Measurements from ENCODE around the gene CLGN. TPM values are rescaled to one million over a fixed set of nuclear protein-coding genes. Genes with fewer than 3 reads are reported as not detected.

Gene CLGN
- polyA plus RNA-seq, 3 donors = 0.04 to 0.54 (median 0.10) TPM

GRCh38 chr4:140469791-140470733 lies 42.6 kb upstream of the CLGN start:
- Mint-ChIP-seq H3K9me3 (peaks cover 0 to 3% (median 2%) of the 10 kb centered on the region in 7 donors), H3K27me3 (ENCODE audit: low read depth in 3 of 3) (peaks cover 3 to 5% (median 3%) of the 10 kb centered on the region in 3 donors), H3K4me1 (peaks cover 11% of the 10 kb centered on the region), H3K27ac (no peak overlapping the region), H3K36me3 (no peaks in the 10 kb centered on the region), H3K4me3 (no peak overlapping the region)
- H3K9me3 ChIP-seq (replicated peaks in 1 of 2; ENCODE audit: control insufficient read depth in 1 of 2, insufficient read depth in 1 of 2, low read length in 2 of 2) = no peaks in the 10 kb centered on the region
- no peak overlapping the region for H3K4me3 ChIP-seq (replicated peaks in 1 of 3; ENCODE audit: low read depth in 2 of 3, low read length in 3 of 3)
- H3K4me1 ChIP-seq (ENCODE audit: control insufficient read depth in 1 of 2, insufficient read depth in 2 of 2, low read length in 2 of 2) = peaks cover 3 to 9% of the 10 kb centered on the region in 2 donors
- no peaks in the 10 kb centered on the region for H3K79me2 ChIP-seq (ENCODE audit: insufficient read depth, low read length)
- no peaks in the 10 kb centered on the region for H4K20me1 ChIP-seq (ENCODE audit: insufficient read depth, low read length)
- no peak for TF ChIP-seq CTCF (IDR thresholded peaks at IDR 0.05)
- no peak overlapping the region for H3K9ac ChIP-seq (ENCODE audit: insufficient read depth, low read length, poor library complexity, severe bottlenecking)
- intact Hi-C loops (cut with micrococcal nuclease) = no loop called here
- peaks cover 0 to 2% of the 10 kb centered on the region in 2 donors for H3K27me3 ChIP-seq (ENCODE audit: control insufficient read depth in 2 of 2, insufficient read depth in 2 of 2, low read length in 2 of 2)
- no peaks in the 10 kb centered on the region for H3K36me3 ChIP-seq (replicated peaks in 1 of 2; ENCODE audit: control insufficient read depth in 1 of 2, insufficient read depth in 2 of 2, low read length in 2 of 2)
- WGBS (ENCODE audit: insufficient coverage) = 79% methylated on average over 17 of the region's 27 CpGs
- H3K4me2 ChIP-seq (replicated peaks; ENCODE audit: extremely low read depth, low read length, poor library complexity, severe bottlenecking) = no peak overlapping the region
- no peak for DNase-seq
- no peak overlapping the region for H3K27ac ChIP-seq (ENCODE audit: low read depth in 1 of 2, low read length in 2 of 2)
- no peak overlapping the region for H2AFZ ChIP-seq (ENCODE audit: insufficient read depth, low read depth, low read length, poor library complexity, severe bottlenecking)

- WGBS (ENCODE audit: insufficient coverage) = no CpG with 5 or more reads among the region's 1 CpG
- H3K27ac Mint-ChIP-seq = no peak overlapping the region
- H3K4me3 Mint-ChIP-seq = no peak overlapping the region
- H2AFZ ChIP-seq (ENCODE audit: insufficient read depth, low read depth, low read length, poor library complexity, severe bottlenecking) = no peak overlapping the region
- peaks cover 11% of the 10 kb centered on the region for H3K4me1 Mint-ChIP-seq
- peaks cover 3 to 9% of the 10 kb centered on the region in 2 donors for H3K4me1 ChIP-seq (ENCODE audit: control insufficient read depth in 1 of 2, insufficient read depth in 2 of 2, low read length in 2 of 2)
- peaks cover 0 to 2% of the 10 kb centered on the region in 2 donors for H3K27me3 ChIP-seq (ENCODE audit: control insufficient read depth in 2 of 2, insufficient read depth in 2 of 2, low read length in 2 of 2)
- no peak overlapping the region for H3K27ac ChIP-seq (ENCODE audit: low read depth in 1 of 2, low read length in 2 of 2)
- no peaks in the 10 kb centered on the region for H3K36me3 ChIP-seq (replicated peaks in 1 of 2; ENCODE audit: control insufficient read depth in 1 of 2, insufficient read depth in 2 of 2, low read length in 2 of 2)
- H4K20me1 ChIP-seq (ENCODE audit: insufficient read depth, low read length) = no peaks in the 10 kb centered on the region
- H3K4me3 ChIP-seq (replicated peaks in 1 of 3; ENCODE audit: low read depth in 2 of 3, low read length in 3 of 3) = no peak overlapping the region
- no peak for DNase-seq
- no peak overlapping the region for H3K4me2 ChIP-seq (replicated peaks; ENCODE audit: extremely low read depth, low read length, poor library complexity, severe bottlenecking)
- H3K9me3 Mint-ChIP-seq = peaks cover 0 to 2% (median under 1%) of the 10 kb centered on the region in 7 donors
- no peak for TF ChIP-seq CTCF (IDR thresholded peaks at IDR 0.05)
- no peaks in the 10 kb centered on the region for H3K36me3 Mint-ChIP-seq
- H3K9ac ChIP-seq (ENCODE audit: insufficient read depth, low read length, poor library complexity, severe bottlenecking) = no peak overlapping the region
- H3K79me2 ChIP-seq (ENCODE audit: insufficient read depth, low read length) = no peaks in the 10 kb centered on the region
- intact Hi-C loops (cut with micrococcal nuclease) = no loop called here
- no peaks in the 10 kb centered on the region for H3K9me3 ChIP-seq (replicated peaks in 1 of 2; ENCODE audit: control insufficient read depth in 1 of 2, insufficient read depth in 1 of 2, low read length in 2 of 2)
- peaks cover 2 to 7% (median 3%) of the 10 kb centered on the region in 3 donors for H3K27me3 Mint-ChIP-seq (ENCODE audit: low read depth in 3 of 3)
These were observed 38.7 kb upstream of the CLGN start for GRCh38 chr4:140466146-140466545.
